ENCODE data around the gene FBXO38.

FBXO38 gene

DNA sequence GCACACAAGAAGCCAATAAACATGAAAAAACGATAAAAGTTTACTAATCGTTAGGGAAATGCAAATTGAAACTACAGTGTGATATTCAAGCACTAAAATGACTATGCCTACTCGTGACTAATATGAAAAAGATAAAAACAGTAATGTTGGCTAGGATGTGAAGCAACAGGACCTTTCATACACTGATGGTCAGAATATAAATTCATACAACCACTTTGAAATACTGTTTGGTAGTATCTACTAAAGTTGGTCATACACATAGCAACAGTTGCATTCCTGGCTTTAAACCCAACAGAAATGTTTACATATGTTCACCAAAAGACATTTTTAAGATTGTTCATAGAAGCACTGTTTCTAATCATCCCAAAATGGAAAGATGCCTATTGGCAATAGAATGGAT lies 24.3 kb downstream of the FBXO38 start:
- ChIA-PET POLR2A (no interaction called here), CTCF (interaction anchor here (1.0 kb wide), 1 partner anchor 37 kb away, joined by 4 read pairs; no protein-coding TSS in a partner anchor)
- Histone ChIP-seq H3K4me3 (ENCODE audit: low read depth, low read length) (no peak overlapping the region), H3K36me3 (ENCODE audit: control insufficient read depth in 2 of 2, insufficient read depth in 1 of 2, low read length in 2 of 2) (peaks cover 83 to 93% of the 10 kb centered on the region in 2 experiments), H3K27ac (ENCODE audit: extremely low read depth, low read depth, low read length) (no peak overlapping the region), H3K9me3 (ENCODE audit: control insufficient read depth, insufficient read depth, low read depth, low read length) (no peaks in the 10 kb centered on the region), H3K4me1 (ENCODE audit: control insufficient read depth, insufficient read depth, low read length) (no peaks in the 10 kb centered on the region)
- TF ChIP-seq ZNF623 (tag by site-specific recombination; IDR thresholded peaks at IDR 0.05) (no peak), ZNF174 (tag by site-specific recombination; IDR thresholded peaks at IDR 0.05) (no peak), ZNF701 (tag by site-specific recombination; IDR thresholded peaks at IDR 0.05) (no peak), ZNF324 (tag by site-specific recombination; IDR thresholded peaks at IDR 0.05) (no peak), ZNF433 (tag by site-specific recombination; IDR thresholded peaks at IDR 0.05; ENCODE audit: low read depth) (no peak), ZNF274 (IDR thresholded peaks at IDR 0.05; ENCODE audit: low read length) (no peak), ZNF274 (tag by site-specific recombination; IDR thresholded peaks at IDR 0.05; ENCODE audit: borderline replicate concordance) (no peak), ZNF529 (tag by site-specific recombination; IDR thresholded peaks at IDR 0.05; ENCODE audit: insufficient replicate concordance) (no peak), HOXD13 (CRISPR knock-in tag; IDR thresholded peaks at IDR 0.05; ENCODE audit: borderline replicate concordance) (no peak)
- TF ChIP-seq, protein P1, sequence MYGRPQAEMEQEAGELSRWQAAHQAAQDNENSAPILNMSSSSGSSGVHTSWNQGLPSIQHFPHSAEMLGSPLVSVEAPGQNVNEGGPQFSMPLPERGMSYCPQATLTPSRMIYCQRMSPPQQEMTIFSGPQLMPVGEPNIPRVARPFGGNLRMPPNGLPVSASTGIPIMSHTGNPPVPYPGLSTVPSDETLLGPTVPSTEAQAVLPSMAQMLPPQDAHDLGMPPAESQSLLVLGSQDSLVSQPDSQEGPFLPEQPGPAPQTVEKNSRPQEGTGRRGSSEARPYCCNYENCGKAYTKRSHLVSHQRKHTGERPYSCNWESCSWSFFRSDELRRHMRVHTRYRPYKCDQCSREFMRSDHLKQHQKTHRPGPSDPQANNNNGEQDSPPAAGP (tag by site-specific recombination; IDR thresholded peaks at IDR 0.05): no peak

DNA sequence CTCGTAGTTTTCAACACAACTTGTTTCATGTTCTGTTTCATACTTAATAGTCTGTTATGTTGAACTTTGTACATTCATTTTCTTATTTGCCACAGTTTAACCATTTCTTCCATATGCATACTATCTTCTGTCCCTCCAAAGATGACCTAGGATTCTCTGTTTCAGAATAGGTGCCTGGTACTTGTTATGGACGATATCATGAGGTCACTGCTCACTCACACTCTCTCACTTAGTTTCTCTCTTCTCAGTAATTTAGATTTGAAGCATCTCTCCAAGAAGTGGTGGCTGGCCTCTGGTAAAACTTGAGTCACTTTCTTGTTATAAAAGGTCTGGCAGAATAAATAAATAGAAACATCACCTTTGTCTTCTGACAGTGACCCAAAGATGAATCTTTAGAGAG lies 28.4 kb downstream of the FBXO38 start:
- Histone ChIP-seq H3K4me1 (ENCODE audit: control insufficient read depth, insufficient read depth, low read length) (no peaks in the 10 kb centered on the region), H3K36me3 (ENCODE audit: control insufficient read depth in 2 of 2, insufficient read depth in 1 of 2, low read length in 2 of 2) (peaks cover 66 to 93% of the 10 kb centered on the region in 2 experiments), H3K4me3 (ENCODE audit: low read depth, low read length) (no peak overlapping the region), H3K9me3 (ENCODE audit: control insufficient read depth, insufficient read depth, low read depth, low read length) (no peaks in the 10 kb centered on the region), H3K27ac (ENCODE audit: extremely low read depth, low read depth, low read length) (no peak overlapping the region)
- TF ChIP-seq ZNF843 (tag by site-specific recombination; IDR thresholded peaks at IDR 0.05) (no peak), GFI1B (tag by site-specific recombination; IDR thresholded peaks at IDR 0.05) (no peak), ZNF660 (tag by site-specific recombination; IDR thresholded peaks at IDR 0.05) (no peak), ZFP69B (tag by site-specific recombination; IDR thresholded peaks at IDR 0.05) (no peak), ZNF112 (tag by site-specific recombination; IDR thresholded peaks at IDR 0.05) (no peak), GLI2 (tag by site-specific recombination; IDR thresholded peaks at IDR 0.05; ENCODE audit: borderline replicate concordance, low read depth) (no peak), ZBTB20 (tag by site-specific recombination; IDR thresholded peaks at IDR 0.05) (no peak), ZNF311 (tag by site-specific recombination; IDR thresholded peaks at IDR 0.05; ENCODE audit: borderline replicate concordance) (no peak), KLF8 (tag by site-specific recombination; IDR thresholded peaks at IDR 0.05) (no peak)
- TF ChIP-seq, protein P2, sequence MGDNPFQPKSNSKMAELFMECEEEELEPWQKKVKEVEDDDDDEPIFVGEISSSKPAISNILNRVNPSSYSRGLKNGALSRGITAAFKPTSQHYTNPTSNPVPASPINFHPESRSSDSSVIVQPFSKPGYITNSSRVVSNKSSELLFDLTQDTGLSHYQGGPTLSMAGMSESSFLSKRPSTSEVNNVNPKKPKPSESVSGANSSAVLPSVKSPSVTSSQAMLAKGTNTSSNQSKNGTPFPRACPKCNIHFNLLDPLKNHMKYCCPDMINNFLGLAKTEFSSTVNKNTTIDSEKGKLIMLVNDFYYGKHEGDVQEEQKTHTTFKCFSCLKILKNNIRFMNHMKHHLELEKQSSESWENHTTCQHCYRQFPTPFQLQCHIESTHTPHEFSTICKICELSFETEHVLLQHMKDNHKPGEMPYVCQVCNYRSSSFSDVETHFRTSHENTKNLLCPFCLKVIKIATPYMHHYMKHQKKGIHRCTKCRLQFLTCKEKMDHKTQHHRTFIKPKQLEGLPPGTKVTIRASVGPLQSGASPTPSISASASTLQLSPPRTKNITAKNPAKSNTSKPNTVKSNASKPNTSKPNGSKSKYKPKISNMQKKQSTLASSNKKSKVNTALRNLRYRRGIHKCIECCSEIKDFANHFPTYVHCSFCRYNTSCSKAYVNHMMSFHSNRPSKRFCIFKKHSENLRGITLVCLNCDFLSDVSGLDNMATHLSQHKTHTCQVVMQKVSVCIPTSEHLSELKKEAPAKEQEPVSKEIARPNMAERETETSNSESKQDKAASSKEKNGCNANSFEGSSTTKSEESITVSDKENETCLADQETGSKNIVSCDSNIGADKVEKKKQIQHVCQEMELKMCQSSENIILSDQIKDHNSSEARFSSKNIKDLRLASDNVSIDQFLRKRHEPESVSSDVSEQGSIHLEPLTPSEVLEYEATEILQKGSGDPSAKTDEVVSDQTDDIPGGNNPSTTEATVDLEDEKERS (tag by site-specific recombination; IDR thresholded peaks at IDR 0.05): no peak
- TF ChIP-seq, protein P3, sequence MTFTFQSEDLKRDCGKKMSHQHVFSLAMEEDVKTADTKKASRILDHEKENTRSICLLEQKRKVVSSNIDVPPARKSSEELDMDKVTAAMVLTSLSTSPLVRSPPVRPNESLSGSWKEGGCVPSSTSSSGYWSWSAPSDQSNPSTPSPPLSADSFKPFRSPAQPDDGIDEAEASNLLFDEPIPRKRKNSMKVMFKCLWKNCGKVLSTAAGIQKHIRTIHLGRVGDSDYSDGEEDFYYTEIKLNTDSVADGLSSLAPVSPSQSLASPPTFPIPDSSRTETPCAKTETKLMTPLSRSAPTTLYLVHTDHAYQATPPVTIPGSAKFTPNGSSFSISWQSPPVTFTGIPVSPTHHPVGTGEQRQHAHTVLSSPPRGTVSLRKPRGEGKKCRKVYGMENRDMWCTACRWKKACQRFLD (tag by site-specific recombination; IDR thresholded peaks at IDR 0.05): no peak
- TF ChIP-seq, protein P4, sequence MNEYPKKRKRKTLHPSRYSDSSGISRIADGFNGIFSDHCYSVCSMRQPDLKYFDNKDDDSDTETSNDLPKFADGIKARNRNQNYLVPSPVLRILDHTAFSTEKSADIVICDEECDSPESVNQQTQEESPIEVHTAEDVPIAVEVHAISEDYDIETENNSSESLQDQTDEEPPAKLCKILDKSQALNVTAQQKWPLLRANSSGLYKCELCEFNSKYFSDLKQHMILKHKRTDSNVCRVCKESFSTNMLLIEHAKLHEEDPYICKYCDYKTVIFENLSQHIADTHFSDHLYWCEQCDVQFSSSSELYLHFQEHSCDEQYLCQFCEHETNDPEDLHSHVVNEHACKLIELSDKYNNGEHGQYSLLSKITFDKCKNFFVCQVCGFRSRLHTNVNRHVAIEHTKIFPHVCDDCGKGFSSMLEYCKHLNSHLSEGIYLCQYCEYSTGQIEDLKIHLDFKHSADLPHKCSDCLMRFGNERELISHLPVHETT (tag by site-specific recombination; IDR thresholded peaks at IDR 0.05): no peak
- TF ChIP-seq, protein P5, sequence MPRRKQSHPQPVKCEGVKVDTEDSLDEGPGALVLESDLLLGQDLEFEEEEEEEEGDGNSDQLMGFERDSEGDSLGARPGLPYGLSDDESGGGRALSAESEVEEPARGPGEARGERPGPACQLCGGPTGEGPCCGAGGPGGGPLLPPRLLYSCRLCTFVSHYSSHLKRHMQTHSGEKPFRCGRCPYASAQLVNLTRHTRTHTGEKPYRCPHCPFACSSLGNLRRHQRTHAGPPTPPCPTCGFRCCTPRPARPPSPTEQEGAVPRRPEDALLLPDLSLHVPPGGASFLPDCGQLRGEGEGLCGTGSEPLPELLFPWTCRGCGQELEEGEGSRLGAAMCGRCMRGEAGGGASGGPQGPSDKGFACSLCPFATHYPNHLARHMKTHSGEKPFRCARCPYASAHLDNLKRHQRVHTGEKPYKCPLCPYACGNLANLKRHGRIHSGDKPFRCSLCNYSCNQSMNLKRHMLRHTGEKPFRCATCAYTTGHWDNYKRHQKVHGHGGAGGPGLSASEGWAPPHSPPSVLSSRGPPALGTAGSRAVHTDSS (tag by site-specific recombination; IDR thresholded peaks at IDR 0.05): no peak
- TF ChIP-seq, protein P6, sequence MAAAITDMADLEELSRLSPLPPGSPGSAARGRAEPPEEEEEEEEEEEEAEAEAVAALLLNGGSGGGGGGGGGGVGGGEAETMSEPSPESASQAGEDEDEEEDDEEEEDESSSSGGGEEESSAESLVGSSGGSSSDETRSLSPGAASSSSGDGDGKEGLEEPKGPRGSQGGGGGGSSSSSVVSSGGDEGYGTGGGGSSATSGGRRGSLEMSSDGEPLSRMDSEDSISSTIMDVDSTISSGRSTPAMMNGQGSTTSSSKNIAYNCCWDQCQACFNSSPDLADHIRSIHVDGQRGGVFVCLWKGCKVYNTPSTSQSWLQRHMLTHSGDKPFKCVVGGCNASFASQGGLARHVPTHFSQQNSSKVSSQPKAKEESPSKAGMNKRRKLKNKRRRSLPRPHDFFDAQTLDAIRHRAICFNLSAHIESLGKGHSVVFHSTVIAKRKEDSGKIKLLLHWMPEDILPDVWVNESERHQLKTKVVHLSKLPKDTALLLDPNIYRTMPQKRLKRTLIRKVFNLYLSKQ (tag by site-specific recombination; IDR thresholded peaks at IDR 0.05; ENCODE audit: borderline replicate concordance): no peak
- CTCF ChIA-PET: interaction anchor here (0.6 to 1.7 kb wide), 5 partner anchors 10 to 1052 kb away, joined by 3 to 5 read pairs (median 4); no protein-coding TSS in a partner anchor
- POLR2A ChIA-PET: no interaction called here
